GM12801 (cell line): ENCODE results near the gene LZTR1.

Source experiments
- TF ChIP-seq, protein P1 (sequence below): IDR thresholded peaks from one replicate; pipeline ENCODE4 v1.5.1; 2011; ENCODE audit warnings: control low read depth; ENCODE audit not compliant: insufficient read length; ENCODE audit errors: extremely low read depth

LZTR1 gene

GRCh38 chr22:20963201-20964052 lies 18.7 kb upstream of the LZTR1 start:
- TF ChIP-seq, protein P1, sequence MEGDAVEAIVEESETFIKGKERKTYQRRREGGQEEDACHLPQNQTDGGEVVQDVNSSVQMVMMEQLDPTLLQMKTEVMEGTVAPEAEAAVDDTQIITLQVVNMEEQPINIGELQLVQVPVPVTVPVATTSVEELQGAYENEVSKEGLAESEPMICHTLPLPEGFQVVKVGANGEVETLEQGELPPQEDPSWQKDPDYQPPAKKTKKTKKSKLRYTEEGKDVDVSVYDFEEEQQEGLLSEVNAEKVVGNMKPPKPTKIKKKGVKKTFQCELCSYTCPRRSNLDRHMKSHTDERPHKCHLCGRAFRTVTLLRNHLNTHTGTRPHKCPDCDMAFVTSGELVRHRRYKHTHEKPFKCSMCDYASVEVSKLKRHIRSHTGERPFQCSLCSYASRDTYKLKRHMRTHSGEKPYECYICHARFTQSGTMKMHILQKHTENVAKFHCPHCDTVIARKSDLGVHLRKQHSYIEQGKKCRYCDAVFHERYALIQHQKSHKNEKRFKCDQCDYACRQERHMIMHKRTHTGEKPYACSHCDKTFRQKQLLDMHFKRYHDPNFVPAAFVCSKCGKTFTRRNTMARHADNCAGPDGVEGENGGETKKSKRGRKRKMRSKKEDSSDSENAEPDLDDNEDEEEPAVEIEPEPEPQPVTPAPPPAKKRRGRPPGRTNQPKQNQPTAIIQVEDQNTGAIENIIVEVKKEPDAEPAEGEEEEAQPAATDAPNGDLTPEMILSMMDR, result no peak

DNA sequence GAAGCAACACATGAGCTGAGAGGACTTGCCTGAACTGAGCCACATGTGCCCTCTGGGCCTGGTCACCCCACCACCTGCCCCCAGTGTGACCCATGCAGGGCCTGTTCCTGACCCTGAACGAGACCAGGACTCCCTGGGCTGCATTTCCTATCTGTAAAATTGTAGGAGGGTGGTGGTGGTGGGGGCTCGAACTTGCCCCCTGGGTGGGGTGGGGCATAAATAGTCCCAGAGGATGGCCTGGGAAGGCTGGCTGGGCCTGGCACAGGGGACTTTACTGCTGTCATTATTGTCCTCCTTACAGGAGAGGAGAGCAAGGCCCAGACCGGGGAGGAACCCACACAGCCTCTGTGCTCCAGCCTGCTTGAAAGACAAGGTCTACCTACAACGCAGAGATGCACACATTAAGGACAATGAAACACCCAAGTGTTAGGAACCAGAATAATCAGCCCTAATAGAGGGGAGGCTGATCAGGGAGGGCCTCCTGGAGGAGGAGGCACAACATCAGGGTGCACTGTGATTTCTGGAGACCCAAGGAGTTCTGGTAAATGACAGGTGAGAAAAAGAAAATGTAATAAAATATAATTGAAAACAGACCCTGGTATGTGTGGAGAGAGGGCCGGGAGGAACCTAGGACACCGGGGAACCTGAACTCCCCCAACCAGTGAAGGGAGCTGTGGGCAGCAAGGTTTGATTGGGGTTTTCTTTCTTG lies 17.9 kb upstream of the LZTR1 start:
- TF ChIP-seq, protein P1, result no peak

DNA sequence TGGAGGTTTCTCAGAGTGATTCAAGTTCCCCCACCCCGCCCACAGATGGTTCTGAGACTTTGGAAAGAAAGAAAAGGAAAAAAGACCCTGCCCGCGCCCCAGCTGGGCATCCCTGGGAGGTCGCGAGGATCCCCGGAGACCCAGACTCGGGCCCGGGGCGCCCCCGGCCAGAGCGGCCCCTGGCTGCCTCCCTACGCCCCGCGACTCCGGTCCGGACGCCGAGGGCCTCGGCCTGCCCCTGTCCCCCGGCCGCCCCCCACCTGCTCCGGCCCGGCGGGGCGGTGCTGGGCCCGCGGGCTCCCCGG lies 17.3 kb upstream of the LZTR1 start:
- TF ChIP-seq, protein P1, result no peak

- TF ChIP-seq, protein P1, result no peak
Observed at GRCh38 chr22:20965104-20965887, 16.8 kb upstream of the LZTR1 start.

- TF ChIP-seq, protein P1, result no peak
Observed at GRCh38 chr22:20965888-20966855, 15.9 kb upstream of the LZTR1 start.

DNA sequence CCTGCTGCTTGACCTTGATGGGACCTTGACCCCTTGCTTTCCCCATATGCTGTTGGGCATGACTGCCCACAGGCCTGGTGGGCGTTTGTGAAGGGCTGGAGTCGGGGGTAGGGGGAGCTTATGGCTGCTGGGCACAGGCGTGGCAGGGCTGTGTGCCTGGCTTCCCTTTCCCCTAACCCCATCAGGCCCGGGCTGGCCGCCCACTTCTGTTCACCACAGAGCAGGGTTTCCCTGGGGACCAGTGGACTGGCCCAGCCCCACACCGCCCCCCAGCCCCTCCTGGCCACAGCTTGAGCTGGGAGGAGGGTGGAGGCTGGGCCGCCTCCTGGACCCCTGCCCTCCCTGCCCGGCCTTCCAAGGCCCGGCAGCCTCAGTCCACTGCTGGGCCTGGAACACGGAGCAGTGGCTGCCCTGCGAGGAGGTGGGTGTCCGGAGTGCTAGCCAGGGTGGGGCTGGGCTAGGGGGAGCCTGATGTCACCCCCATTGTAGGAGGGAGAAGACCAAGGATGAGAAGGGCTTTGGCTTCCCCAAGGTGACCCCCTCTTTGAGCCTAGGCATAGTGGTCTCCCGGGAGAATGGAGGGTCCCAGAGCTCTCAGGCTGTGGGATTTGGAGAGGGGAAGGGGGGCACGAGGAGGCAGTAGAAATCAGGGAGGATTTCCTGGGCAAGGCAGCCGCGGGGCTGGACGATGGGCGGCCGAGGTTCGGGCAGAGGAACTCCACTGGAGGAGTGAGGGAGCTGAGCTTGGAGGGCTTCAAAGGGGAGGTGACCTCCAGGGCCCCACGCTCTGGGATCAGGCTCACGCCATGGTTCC lies 15.0 kb upstream of the LZTR1 start, which contains the start of gene AIFM3:
Gene AIFM3 (plus strand): TSS at position 373 of the 814 bp plus-strand sequence. CDS start 690 bp downstream, outside the sequence.
- TF ChIP-seq, protein P1, result no peak
